Subcutaneous adipose tissue (tissue), 4 donors: ENCODE results near the gene KLHDC9. TPM values are rescaled to one million over a fixed set of nuclear protein-coding genes. Genes with fewer than 3 reads are reported as not detected.

Experiments
- total RNA-seq, 4 donors: library from RNA; depleted of rRNA; stranded (reverse); fragments of >200 nt; gene quantifications; one replicate each; pipeline ENCODE4 v1.1.0, GENCODE V29; 2016
- TF ChIP-seq, protein P1 (sequence below): fragments of 450-650 bp; IDR thresholded peaks from one replicate; pipeline ENCODE4 v1.5.1; 2016; ENCODE audit warnings: low read depth, mild to moderate bottlenecking, control low read depth, antibody characterized with exemption, moderate library complexity

KLHDC9 gene
- total RNA-seq, 4 donors from 2014 or later, result 0.68 to 4.8 (median 1.7) TPM; not detected in 1

DNA sequence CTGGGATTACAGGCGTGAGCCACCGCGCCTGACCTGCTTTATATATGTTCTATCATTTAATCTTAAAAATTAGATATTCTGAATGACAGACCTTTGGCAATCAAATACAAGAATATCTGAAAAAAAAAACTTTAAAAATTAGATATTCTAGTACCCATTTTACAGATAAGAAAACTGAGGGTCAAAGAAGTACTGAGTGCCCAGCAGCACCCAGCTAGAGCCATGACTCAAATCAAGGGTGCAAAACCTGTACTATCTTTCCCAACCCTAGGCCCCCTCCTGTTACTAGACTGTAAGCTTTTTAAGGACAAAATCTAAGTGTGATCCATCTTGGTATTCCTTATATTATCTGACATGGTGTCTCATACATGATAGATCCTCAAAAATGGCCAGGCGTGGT lies 36.7 kb upstream of the KLHDC9 start:
- TF ChIP-seq, protein P1, sequence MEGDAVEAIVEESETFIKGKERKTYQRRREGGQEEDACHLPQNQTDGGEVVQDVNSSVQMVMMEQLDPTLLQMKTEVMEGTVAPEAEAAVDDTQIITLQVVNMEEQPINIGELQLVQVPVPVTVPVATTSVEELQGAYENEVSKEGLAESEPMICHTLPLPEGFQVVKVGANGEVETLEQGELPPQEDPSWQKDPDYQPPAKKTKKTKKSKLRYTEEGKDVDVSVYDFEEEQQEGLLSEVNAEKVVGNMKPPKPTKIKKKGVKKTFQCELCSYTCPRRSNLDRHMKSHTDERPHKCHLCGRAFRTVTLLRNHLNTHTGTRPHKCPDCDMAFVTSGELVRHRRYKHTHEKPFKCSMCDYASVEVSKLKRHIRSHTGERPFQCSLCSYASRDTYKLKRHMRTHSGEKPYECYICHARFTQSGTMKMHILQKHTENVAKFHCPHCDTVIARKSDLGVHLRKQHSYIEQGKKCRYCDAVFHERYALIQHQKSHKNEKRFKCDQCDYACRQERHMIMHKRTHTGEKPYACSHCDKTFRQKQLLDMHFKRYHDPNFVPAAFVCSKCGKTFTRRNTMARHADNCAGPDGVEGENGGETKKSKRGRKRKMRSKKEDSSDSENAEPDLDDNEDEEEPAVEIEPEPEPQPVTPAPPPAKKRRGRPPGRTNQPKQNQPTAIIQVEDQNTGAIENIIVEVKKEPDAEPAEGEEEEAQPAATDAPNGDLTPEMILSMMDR, result no peak

DNA sequence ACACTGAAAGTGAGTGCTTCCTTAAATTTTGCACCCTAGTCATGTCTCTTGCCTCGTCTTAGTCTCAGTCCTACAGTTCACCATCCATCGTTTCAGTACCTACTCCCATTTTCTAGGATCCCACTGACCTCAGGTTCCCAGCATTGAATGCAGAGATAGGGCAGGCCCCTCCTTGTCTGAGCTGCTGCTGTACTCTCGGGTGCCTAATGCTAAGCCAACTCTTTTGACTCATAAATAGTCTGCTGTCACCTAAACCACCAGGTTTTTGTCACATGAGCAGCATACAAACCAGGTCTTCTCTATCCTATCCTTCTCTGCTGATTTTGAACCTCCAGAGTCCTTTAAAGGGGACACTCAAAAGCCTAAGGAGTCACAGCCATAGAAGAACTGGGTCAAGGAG lies 31.5 kb upstream of the KLHDC9 start:
- TF ChIP-seq, protein P1, result no peak

DNA sequence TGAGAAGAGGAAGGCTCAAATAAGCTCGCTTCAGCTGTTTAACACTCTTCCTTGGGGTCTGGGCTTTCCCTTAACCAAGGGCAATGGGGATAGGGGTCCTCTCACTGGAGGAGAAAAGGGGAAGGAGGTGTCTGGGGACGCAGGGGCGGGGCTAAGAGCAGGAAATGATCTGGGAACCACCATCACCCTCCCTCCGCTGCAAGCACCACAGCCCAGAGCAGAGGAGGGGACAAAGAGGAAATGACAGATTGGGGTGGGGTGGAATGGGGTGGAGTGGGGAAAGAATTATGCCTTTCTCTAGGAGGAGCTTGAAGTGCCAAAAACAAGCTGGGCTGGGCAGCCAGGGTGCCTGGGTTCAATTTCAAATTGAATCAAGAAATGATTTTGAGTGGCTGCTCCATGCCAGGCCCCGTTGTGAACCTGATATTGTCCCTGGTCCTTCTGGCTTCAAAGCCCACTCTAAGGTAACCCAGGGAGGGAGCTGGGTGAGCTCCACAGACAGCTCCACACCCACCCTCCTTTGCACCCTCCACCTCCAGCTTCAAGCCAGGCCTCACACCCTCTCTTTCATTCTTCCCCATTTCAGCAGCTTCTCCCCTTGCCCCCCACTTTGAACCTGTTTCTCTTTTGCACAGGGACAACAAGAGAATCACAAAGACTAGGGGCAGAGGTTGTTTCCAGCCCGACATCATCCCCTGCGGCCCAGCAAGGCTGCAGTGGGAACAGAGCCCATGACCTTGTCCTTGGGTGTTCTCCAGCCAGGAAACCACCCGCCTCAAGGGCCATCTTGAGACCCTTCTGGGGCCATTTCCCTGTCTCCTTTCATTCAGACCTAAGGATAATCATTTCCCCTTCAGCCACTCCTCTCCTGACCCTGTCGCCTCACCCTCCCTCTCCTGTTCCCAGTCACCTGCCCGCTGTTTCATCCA lies 29.6 kb upstream of the KLHDC9 start:
- TF ChIP-seq, protein P1, result no peak

DNA sequence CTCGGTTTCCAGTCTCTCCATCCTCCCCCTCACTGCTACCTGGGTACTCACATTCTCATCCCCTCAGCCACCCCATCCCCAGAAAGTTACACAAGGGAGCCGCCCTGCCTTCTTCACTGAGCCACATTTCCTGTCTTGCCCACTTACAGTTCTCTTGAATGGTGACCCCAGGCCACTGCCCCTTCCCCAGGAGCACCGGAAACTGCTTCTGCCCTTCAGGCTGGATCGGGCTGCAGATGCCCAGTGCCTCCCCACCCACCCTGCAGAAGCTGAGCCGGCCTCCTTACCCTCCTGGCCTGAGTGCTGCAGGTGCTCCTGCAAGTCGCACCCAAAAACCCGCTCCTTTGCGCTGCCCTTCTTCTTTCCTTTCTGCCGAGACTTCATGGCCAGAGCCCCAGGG lies 28.9 kb upstream of the KLHDC9 start:
- TF ChIP-seq, protein P1, result no peak

DNA sequence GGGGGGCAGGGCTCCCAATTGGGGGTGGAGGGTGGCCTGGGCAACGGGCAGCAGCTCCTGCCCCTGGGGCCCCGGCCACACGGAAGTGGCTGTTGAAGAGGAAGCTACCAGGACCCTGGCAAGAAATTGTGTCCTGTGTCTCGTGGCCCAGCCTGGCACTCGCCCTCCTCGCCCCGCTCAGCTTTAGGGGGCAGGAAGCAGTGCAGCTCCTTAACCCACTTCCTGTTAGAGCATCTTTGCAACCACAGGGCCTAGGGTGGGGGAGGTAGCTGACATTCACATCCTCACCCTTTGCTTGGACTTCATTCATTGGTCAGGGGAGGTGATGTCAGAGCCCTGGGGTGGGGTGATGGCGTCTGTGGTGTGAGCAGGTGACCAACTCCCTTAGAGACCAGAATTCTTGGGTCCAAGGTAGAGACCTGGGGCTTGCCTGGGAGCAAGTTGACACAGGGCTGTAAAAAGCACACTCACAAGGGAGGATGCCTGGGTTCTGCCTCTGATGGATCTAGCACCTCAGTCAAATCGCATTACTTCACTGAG lies 28.4 kb upstream of the KLHDC9 start, which contains the start of gene ARHGAP30:
Gene ARHGAP30 (minus strand): TSS at position 161 of the 540 bp plus-strand sequence. CDS start 267 bp downstream, outside the sequence.
- TF ChIP-seq, protein P1, result no peak

DNA sequence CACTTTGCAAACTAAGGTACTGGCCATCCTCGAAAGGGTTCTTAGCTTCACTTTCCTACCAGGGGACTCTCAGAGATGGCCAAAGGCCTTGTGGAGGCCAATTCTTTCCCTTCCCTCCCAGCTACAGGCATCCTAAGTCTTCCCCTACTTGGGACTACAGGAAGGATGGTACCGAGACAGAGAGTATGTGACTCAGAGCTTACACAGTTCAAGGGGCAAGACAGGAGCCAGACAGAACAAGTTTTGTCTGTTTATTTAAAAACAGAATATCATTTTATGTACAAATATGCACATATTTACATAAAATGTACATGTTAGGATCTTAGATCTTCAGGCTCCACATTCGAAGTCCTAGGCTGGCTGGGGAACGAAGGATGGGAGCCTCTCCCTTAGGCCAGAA lies 27.4 kb upstream of the KLHDC9 start:
- TF ChIP-seq, protein P1, result no peak

DNA sequence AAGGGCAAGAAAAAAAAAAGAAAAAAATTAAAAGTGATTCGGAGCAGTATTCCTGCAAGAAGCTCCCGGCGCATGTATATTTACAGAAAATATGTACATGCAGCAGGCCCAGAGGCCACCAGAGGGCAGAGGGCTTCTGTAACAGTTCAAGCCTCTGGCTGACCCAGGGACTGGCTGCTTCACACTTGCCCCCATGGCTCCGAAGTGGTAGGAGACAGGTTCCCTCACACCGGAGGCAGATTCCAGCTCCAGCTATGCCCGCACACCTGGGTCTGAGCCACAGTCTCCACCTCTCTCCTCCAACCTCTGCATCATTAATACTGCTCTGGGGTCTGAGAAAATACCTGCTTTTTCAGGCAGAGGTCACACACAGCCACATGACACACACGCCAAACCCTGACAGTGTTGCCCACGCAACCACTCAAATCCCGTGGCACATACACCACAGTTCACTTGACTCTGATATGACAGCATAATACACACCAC lies 26.2 kb upstream of the KLHDC9 start:
- TF ChIP-seq, protein P1, result no peak
